BJ (cell line): ENCODE results near the gene BRF1. TPM values are rescaled to one million over a fixed set of nuclear protein-coding genes. Genes with fewer than 3 reads are reported as not detected.

Experiments
- CTCF ChIA-PET: fragments of 350-600 bp; formaldehyde crosslinking; extraction: SDS; loops from one replicate; lab custom pipeline; 2021; ENCODE audit warnings: antibody characterized with exemption, inconsistent platforms; lab: Yijun Ruan, JAX
- POLR2A ChIA-PET: fragments of 300-600 bp; sonication (Branson Sonifier 250); formaldehyde crosslinking; extraction: SDS; loops from one replicate; lab custom pipeline; 2021; ENCODE audit warnings: antibody characterized with exemption; lab: Charles Lee
- DNase-seq: peaks from one replicate; pipeline ENCODE4 v3.0.0-alpha.2; 2011; ENCODE audit warnings: low read depth
- H3K27me3 ChIP-seq: 2 replicates; pipeline ENCODE4 v1.6.0; 2011; ENCODE audit warnings: low read length; ENCODE audit not compliant: control insufficient read depth, insufficient read depth
- H3K36me3 ChIP-seq: 2 replicates; pipeline ENCODE4 v1.5.1; 2011; ENCODE audit warnings: low read length; ENCODE audit not compliant: control insufficient read depth, insufficient read depth
- H3K4me3 ChIP-seq: 2 replicates; pipeline ENCODE4 v1.5.1; 2011; ENCODE audit warnings: low read depth, mild to moderate bottlenecking, control low read depth, low read length
- CTCF ChIP-seq: IDR thresholded peaks from 2 replicates; pipeline ENCODE4 v1.5.1; 2011; ENCODE audit warnings: low read depth, mild to moderate bottlenecking, control low read depth, inconsistent platforms, low read length, moderate library complexity; ENCODE audit not compliant: insufficient read depth
- polyA plus RNA-seq: library from polyadenylated mRNA; depleted of rRNA; stranded (reverse); fragments of >200 nt; gene quantifications from 2 replicates; pipeline ENCODE4 v1.2.3, GENCODE V29; 2011

Gene BRF1
- polyA plus RNA-seq, 1 experiment = 8.2 TPM

GRCh38 chr14:105173145-105173544 is 127.7 kb downstream of the BRF1 start:
- CTCF ChIA-PET = interaction anchor here (1.2 to 1.5 kb wide), 2 partner anchors 9 to 83 kb away, joined by 4 read pairs; no protein-coding TSS in a partner anchor
- TF ChIP-seq CTCF = no peak
- no peak for DNase-seq
- Histone ChIP-seq H3K4me3 (no peak overlapping the region), H3K27me3 (peaks cover 15% of the 10 kb centered on the region), H3K36me3 (no peaks in the 10 kb centered on the region)
- POLR2A ChIA-PET = no interaction called here

GRCh38 chr14:105172476-105172875 is 128.3 kb downstream of the BRF1 start:
- no peak for DNase-seq
- CTCF ChIA-PET = interaction anchor here (1.2 to 1.5 kb wide), 2 partner anchors 10 to 82 kb away, joined by 4 read pairs; no protein-coding TSS in a partner anchor
- POLR2A ChIA-PET = no interaction called here
- H3K4me3 ChIP-seq = no peak overlapping the region
- H3K27me3 ChIP-seq = peaks cover 15% of the 10 kb centered on the region
- no peak for TF ChIP-seq CTCF
- H3K36me3 ChIP-seq = no peaks in the 10 kb centered on the region

- CTCF ChIA-PET = interaction anchor here (1.6 kb wide), 1 partner anchor 11 kb away, joined by 4 read pairs; no protein-coding TSS in a partner anchor
- POLR2A ChIA-PET = no interaction called here
- DNase-seq = no peak
- no peak for TF ChIP-seq CTCF
- peaks cover 18% of the 10 kb centered on the region for H3K27me3 ChIP-seq
- no peaks in the 10 kb centered on the region for H3K36me3 ChIP-seq
- no peak overlapping the region for H3K4me3 ChIP-seq
Measured at GRCh38 chr14:105171004-105171673, 129.7 kb downstream of the BRF1 start.

GRCh38 chr14:105169776-105170655 is 130.8 kb downstream of the BRF1 start:
- Histone ChIP-seq H3K4me3 (no peak overlapping the region), H3K27me3 (peaks cover 18% of the 10 kb centered on the region), H3K36me3 (no peaks in the 10 kb centered on the region)
- ChIA-PET POLR2A (no interaction called here), CTCF (interaction anchor here (0.8 to 1.6 kb wide), 5 partner anchors 10 to 182 kb away, joined by 3 to 4 read pairs (median 4); no protein-coding TSS in a partner anchor)
- DNase-seq = no peak
- TF ChIP-seq CTCF = no peak

- ChIA-PET CTCF (interaction anchor here (1.3 to 1.5 kb wide), 2 partner anchors 10 to 76 kb away, joined by 3 to 4 read pairs; no protein-coding TSS in a partner anchor), POLR2A (no interaction called here)
- H3K36me3 ChIP-seq = no peaks in the 10 kb centered on the region
- no peak for DNase-seq
- TF ChIP-seq CTCF = peak; percentile 44
- H3K27me3 ChIP-seq = peaks cover 18% of the 10 kb centered on the region
- no peak overlapping the region for H3K4me3 ChIP-seq
Measured at GRCh38 chr14:105168979-105169507, 131.8 kb downstream of the BRF1 start.
